GM18867 (cell line): ENCODE results near the gene CSAG2.
"Not testable (repeated sequence)": the region's sequence is repeated elsewhere in the genome, so short reads cannot be mapped to it uniquely, and the experiment has no call there.

ENCODE experiments used
- ATAC-seq: cut with Tn5 transposase; IDR thresholded peaks from one replicate; pipeline ENCODE4 v1.9.1; 2021; ENCODE audit warnings: mild to moderate bottlenecking, moderate library complexity; ENCODE audit not compliant: unreplicated experiment

The CSAG2 gene, protein sequence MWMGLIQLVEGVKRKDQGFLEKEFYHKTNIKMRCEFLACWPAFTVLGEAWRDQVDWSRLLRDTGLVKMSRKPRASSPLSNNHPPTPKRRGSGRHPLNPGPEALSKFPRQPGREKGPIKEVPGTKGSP

DNA sequence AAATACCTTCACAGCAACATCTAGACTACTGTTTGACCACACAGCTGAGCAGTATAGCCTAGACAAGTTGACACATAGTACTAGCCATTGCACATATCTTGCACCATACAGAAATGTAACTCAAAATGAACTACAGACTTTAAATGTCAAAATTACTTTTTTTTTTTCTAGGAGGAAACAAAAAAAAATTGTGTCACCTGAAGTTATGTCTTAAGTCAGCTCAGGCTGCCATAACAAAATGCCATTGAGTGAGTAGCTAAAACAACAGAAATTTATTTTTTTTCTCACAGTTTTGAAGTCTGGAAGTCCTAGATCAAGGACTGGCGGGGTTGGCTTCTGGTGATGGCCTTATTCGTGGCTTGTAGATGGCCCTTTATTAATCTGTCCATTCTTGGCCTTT lies at the start of gene CSAG2:
TSS of gene CSAG2 (minus strand) at position 101 of the 400 bp plus-strand sequence. CDS start 161 bp downstream, outside the sequence.
- not testable (repeated sequence) for ATAC-seq

GRCh38 chrX:152754871-152755270 lies 45.8 kb upstream of the CSAG2 start:
- ATAC-seq: not testable (repeated sequence)

DNA sequence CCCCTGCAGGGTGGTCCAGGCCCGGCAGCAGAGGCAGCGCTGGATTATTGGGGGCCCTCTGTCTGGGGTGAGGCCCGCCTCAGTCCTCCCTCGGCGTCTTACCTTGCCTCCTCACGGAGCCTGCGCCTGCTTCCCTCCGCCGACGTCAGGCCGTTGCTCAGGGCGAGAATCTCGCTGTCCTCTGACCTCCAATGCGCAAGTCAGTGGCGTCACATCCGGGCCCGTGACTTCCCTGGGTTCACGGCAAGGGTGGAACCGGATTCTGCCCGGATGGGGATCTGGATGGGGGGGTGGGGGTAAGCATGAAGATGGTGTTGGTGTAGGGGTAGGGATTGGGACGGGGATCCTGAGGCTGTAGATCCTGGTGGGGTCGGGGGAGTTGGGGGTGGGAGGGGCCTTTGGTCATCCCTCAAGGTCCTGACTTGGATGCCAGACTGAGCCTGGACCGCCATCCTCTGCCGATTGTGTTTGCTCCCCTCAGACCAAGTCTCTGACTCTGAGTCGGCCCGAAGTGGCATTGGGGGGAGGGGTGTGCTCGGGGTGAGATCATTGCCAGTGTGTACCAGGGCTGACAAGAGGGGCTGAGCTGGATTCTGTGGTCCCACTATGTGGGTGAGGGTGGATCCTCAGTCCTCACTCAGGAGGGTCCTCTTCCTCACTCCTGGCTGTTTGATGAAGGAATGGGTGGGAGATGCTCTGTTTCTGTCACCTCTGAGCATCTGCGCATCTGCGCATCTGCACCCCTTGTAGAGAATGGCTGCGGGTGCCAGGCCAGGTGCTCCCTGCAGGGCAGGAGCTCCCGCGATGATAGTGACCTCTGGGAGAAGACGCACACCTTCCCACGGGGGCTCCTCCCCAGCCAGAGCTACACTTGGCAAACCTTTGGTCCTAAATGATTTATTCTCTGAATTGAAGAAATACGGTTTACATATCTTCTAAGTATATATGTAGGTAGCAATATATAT lies 44.9 kb upstream of the CSAG2 start, which contains the start of gene MAGEA2:
TSS of gene MAGEA2 (minus strand) at position 157 of the 965 bp plus-strand sequence. CDS start 2,479 bp downstream, outside the sequence.
- ATAC-seq: not testable (repeated sequence)

DNA sequence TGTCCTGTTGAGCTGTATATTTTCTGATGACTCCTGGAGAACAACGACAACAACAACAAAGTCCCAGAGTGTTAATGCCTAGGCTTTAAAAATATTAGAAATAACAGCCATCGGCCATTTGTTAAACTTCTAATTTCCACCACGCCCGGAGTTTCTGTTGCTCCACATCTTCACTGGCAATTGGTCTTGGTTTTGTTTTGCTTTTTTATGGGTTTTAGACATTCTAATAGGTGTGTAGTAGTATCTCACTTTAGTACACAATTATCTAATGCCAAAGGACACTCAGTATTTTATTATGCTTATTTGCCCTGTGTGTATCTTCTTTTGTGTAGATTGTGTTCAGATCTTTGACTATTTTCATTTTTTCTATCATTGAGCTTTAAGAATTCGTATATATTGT lies 29.5 kb upstream of the CSAG2 start:
- no peak for ATAC-seq

DNA sequence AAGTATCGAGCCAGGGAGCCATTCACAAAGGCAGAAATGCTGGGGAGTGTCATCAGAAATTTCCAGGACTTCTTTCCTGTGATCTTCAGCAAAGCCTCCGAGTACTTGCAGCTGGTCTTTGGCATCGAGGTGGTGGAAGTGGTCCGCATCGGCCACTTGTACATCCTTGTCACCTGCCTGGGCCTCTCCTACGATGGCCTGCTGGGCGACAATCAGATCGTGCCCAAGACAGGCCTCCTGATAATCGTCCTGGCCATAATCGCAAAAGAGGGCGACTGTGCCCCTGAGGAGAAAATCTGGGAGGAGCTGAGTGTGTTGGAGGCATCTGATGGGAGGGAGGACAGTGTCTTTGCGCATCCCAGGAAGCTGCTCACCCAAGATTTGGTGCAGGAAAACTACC lies 27.5 kb upstream of the CSAG2 start:
- not testable (repeated sequence) for ATAC-seq

DNA sequence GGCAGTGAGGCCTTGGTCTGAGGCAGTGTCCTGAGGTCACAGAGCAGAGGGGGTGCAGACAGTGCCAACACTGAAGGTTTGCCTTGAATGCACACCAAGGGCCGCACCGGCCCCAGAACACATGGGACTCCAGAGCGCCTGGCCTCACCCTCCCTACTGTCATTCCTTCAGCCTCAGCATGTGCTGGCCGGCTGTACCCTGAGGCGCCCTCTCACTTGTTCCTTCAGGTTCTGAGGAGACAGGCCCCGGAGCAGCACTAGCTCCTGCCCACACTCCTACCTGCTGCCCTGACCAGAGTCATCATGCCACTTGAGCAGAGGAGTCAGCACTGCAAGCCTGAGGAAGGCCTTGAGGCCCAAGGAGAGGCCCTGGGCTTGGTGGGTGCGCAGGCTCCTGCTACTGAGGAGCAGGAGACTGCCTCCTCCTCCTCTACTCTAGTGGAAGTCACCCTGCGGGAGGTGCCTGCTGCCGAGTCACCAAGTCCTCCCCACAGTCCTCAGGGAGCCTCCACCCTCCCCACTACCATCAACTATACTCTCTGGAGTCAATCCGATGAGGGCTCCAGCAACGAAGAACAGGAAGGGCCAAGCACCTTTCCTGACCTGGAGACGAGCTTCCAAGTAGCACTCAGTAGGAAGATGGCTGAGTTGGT lies 26.9 kb upstream of the CSAG2 start:
- no peak for ATAC-seq

DNA sequence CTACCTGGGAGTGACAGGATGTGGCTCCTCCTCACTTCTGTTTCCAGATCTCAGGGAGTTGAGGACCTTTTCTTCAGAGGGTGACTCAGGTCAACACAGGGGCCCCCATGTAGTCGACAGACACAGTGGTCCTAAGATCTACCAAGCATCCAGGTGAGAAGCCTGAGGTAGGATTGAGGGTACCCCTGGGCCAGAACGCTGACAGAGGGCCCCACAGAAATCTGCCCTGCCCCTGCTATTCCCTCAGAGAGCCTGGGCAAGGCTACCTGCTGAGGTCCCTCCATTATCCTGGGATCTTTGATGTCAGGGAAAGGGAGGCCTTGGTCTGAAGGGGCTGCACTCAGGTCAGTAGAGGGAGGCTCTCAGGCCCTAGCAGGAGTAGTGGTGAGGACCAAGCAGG lies 26.0 kb upstream of the CSAG2 start:
- no peak for ATAC-seq

GRCh38 chrX:152734143-152734858 lies 25.2 kb upstream of the CSAG2 start:
- not testable (repeated sequence) for ATAC-seq

DNA sequence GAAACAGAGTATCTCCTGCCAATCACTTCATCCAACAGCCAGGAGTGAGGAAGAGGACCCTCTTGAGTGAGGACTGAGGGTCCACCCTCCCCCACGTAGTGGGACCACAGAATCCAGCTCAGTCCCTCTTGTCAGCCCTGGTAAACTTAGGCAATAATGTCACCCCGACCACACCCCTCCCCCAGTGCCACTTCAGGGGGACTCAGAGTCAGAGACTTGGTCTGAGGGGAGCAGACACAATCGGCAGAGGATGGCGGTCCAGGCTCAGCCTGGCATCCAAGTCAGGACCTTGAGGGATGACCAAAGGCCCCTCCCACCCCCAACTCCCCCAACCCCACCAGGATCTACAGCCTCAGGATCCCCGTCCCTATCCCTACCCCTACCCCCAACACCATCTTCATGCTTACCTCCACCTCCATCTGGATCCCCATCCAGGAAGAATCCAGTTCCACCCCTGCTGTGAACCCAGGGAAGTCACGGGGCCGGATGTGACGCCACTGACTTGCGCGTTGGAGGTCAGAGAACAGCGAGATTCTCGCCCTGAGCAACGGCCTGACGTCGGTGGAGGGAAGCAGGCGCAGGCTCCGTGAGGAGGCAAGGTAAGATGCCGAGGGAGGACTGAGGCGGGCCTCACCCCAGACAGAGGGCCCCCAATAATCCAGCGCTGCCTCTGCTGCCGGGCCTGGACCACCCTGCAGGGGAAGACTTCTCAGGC lies 24.3 kb upstream of the CSAG2 start, which contains the start of the genes CSAG1 and MAGEA12:
TSS of gene CSAG1 (minus strand) at position 461 of the 715 bp plus-strand sequence. CDS start 1,261 bp downstream, outside the sequence.
TSS of gene MAGEA12 (plus strand) at position 497 of the 715 bp plus-strand sequence. CDS start 2,405 bp downstream, outside the sequence.
- ATAC-seq: no peak

DNA sequence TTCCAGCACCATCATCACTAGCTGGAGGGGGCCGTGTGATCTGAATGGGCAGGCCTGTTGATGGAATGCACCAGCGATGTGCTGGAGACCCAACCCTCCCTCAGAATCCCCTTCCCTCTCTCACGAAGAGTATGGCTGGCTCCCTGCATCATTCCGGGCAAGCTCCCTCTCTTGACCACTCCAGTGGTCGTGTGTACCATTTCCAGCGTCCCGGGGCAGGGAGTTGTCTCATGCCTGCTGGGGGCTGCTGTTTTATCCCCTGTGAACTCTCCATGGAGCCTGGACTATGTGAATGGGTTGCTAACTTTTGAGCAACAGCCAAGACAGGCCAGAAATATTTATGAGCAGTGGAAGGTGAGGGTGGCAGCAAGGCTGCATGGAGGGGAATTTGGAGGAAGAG lies 16.3 kb upstream of the CSAG2 start:
- ATAC-seq: no peak

GRCh38 chrX:152713815-152714787 lies 5.0 kb upstream of the CSAG2 start, which contains the start of gene MAGEA2B:
Gene MAGEA2B, plus strand, starts transcription at chrX:152714628. Its CDS starts 2,479 bp downstream, at chrX:152717107.
- ATAC-seq: not testable (repeated sequence)

- not testable (repeated sequence) for ATAC-seq
Measured at GRCh38 chrX:152713195-152713594, 4.1 kb upstream of the CSAG2 start.

DNA sequence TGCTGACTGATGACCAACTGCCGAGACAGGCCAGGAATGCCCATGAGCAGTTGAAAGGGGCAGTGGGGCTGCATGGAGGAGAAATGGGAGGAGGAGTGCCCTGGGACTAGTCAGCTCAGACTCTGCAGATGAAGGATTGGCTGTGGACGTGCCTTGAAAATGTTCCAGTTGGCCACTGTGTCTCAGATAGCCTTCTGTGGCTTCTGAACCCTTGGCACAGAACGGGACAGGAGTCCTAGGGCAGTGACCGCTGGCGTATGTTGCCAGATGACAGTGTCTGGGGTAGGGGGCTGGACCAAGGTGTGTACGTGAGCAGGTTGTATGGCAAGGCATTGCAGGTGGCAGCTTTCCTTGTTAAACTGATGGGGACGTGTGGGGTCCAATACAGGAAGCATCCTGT lies 2.6 kb downstream of the CSAG2 start:
- not testable (repeated sequence) for ATAC-seq

- ATAC-seq: not testable (repeated sequence)
Measured at GRCh38 chrX:152700390-152700789, 8.7 kb downstream of the CSAG2 start.

DNA sequence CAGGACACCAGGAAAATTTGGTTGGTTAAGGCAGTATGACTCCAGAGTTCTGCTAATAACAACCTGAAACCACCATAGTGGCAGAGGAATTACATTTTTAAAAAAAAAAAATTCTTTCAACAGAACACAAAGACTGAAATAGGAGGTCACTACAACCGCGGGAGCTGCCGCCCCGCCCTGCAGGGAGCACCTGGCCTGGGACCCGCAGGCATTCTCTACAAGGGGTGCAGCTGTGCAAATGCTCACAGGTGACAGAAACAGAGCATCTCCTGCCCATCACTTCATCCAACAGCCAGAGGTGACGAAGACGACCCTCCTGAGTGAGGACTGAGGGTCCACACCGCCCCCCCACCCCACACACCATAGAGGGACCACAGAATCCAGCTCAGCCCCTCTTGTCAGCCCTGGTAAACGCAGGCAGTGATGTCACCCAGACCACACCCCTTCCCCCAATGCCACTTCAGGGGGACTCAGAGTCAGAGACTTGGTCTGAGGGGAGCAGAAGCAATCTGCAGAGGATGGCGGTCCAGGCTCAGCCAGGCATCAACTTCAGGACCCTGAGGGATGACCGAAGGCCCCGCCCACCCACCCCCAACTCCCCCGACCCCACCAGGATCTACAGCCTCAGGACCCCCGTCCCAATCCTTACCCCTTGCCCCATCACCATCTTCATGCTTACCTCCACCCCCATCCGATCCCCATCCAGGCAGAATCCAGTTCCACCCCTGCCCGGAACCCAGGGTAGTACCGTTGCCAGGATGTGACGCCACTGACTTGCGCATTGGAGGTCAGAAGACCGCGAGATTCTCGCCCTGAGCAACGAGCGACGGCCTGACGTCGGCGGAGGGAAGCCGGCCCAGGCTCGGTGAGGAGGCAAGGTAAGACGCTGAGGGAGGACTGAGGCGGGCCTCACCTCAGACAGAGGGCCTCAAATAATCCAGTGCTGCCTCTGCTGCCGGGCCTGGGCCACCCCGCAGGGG lies 10.8 kb downstream of the CSAG2 start, which contains the start of gene MAGEA3:
TSS of gene MAGEA3 (plus strand) at position 843 of the 980 bp plus-strand sequence. CDS start 2,039 bp downstream, outside the sequence.
- ATAC-seq: not testable (repeated sequence)

DNA sequence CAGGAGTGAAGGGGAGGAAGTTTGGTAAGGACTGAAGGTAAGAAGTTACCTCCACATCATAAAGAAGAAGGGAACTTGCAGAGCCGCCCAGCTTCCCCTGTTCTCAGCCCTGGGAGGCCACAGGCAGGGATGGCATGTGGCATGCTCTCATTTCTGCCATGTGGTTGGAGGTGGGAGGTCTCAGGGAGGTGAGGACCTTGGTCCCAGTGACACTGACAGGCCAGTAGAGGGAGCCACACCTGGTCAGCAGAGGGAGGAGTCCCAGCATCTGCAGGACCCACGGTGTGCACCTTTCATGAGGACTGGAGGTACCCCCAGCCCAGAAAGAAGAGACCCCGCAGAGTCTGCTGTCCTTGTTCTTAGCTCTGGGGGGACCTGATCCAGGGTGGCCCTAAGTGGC lies 28.1 kb downstream of the CSAG2 start:
- peak; percentile 97 for ATAC-seq

GRCh38 chrX:152674652-152675051 lies 34.4 kb downstream of the CSAG2 start:
- not testable (repeated sequence) for ATAC-seq
